Spleen (tissue), 7 donors: Measurements from ENCODE around the gene JPH2.

Experiments used
- CTCF ChIP-seq, 11 experiments: fragments of 200-600 bp in 7 of 11; fragments of 450-650 bp in 4 of 11; sonication (generic) in 4 of 11; IDR thresholded peaks in 8 of 11; conservative IDR thresholded peaks in 3 of 11; 1 replicate in 7 of 11; 2 replicates in 4 of 11; pipeline versions ENCODE4 v1.4.0 to v1.8.0; 2016 to 2021; ENCODE audit warnings: antibody characterized with exemption in 11 of 11, inconsistent platforms in 4 of 11, mild to moderate bottlenecking in 1 of 11
- POLR2A ChIP-seq, 3 donors: fragments of 450-650 bp; IDR thresholded peaks; one replicate each; pipeline ENCODE4 v1.5.1; 2017; ENCODE audit warnings: antibody characterized with exemption in 3 of 3, mild to moderate bottlenecking in 1 of 3
- POLR2AphosphoS5 ChIP-seq, 3 donors: sonication (generic); formaldehyde crosslinking; IDR thresholded peaks; one replicate each; pipeline ENCODE4 v1.5.1; 2017; ENCODE audit warnings: antibody characterized with exemption in 3 of 3
- donor health status: DM: no; HTN: no; CAD: no; lungs with moderate emphysema.
- donor health status: DM: no; HTN: no; CAD: no.
- donor health status: DM: no; HTN: no; CAD: no.

- TF ChIP-seq CTCF (IDR thresholded peaks at IDR 0.05 in 8 of 11, conservative IDR thresholded peaks at IDR 0.05 in 3 of 11) (no peak), POLR2A (IDR thresholded peaks at IDR 0.05) (no peak), POLR2AphosphoS5 (IDR thresholded peaks at IDR 0.05) (no peak)
Measured at GRCh38 chr20:44118185-44119033, 68.6 kb downstream of the JPH2 start.
